ENCODE data around the gene OBP2B.
"Not testable (repeated sequence)": the region's sequence is repeated elsewhere in the genome, so short reads cannot be mapped to it uniquely, and the experiment has no call there.

OBP2B gene

GRCh38 chr9:133238272-133238850 lies 29.3 kb upstream of the OBP2B start:
- peak; percentile 26 for DNase-seq (ENCODE audit: low spot score)

DNA sequence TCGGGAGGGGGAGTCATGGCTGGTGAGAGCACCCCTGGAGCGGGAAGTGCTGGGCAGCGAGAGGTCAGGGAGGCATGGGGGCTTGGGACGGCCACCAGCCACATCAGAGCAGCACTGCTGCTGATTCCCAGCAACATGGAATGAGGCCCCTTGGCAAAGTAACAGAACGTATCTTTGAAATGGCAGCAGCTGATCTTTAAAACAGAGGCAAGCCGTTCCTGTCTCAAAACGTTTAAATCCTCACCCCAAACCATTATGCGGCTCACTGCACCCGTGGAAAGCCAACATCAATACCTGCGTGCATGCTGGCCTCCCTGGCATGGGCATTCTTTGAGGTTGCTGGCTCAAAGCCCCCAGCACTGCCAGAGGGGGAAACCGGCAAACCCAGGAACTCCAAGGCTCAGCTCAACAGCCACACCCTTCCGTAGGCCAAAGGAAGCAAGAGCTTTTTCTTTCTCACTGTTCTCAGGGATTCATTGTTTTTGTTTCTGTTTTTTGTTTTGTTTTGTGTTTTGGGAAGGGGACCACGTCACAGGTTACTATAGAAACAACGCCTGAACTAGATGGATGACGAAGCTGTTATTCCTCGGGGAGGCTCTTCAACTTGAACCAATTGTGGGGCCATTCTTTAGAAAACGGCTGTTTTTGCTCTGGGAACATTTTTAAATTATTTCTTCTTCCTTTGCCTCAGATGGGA lies 28.1 kb upstream of the OBP2B start:
- peak; percentile 57 for DNase-seq (ENCODE audit: low spot score)

- not testable (repeated sequence) for DNase-seq (ENCODE audit: low spot score)
Measured at GRCh38 chr9:133236291-133237034, 27.4 kb upstream of the OBP2B start.

DNA sequence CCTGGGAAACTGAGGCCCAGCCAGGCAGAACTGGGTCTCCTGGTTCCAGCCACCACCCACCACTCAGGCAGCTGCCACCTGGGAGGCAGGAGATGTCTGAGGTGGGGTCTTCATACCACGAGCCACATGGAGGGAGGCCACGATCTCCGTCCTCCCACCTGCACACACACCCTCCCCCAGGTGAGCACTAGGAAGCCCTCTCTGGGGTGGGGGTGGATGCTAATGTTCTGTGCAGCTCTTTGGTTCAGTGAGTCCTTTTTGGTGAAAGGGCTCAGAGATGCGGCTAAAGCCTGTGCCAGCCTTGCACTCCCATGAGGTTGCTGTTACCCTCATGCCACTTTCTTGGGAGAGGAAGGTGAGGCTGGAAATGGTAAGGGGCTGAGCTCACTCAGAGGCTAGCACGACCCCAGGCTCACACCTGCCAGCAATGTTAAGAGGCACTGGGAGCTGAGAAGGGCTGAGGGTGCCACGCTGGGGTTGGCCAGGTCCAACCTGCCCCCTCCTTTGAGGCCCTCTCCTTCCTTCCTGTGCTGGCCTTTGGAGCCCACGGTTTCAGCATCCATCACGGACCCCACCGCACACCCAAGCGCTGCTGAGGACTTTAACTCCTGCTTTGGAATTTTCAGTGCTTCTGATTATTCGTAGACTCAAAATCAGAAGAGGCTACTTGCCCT lies 26.6 kb upstream of the OBP2B start:
- no peak for DNase-seq (ENCODE audit: low spot score)

GRCh38 chr9:133234577-133235322 lies 25.7 kb upstream of the OBP2B start:
- no peak for DNase-seq (ENCODE audit: low spot score)

DNA sequence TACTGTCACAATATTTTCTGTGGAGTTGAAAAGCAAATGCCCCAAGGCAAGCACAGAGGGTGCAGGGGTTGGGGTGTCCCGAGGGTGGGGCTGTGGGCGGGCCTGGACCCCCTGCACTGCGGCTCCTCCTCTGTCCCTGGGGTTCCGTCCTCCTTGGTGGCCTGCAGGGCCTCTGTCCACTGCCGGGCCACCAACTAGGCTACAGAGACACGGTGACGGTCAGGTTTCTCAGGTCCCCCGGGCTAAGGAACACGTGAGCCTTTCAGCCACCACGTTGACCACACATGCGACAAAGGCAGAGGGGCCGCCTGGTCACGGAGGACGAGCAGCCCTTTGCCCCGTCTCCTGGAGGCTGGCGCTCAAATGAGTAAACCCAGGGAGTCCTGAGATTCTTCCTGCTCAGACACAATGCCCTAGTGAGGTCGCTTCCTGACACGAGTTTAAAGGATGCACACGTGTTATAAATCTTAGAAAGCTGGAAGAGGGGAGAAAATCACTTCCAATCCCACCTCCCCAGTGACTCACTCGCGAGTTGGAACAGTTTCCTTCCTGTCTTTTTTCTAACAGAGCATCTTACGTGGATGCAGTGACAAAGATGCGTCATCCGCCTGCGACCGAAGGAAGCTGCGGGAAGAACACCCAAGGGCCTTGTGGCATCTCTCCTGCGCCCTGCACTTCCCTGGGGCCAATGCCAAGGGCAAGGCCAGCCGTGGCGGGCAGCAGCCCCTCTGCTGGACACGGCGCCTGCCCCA lies 24.8 kb upstream of the OBP2B start:
- no peak for DNase-seq (ENCODE audit: low spot score)

GRCh38 chr9:133231934-133232568 lies 23.0 kb upstream of the OBP2B start:
- not testable (repeated sequence) for DNase-seq (ENCODE audit: low spot score)

DNA sequence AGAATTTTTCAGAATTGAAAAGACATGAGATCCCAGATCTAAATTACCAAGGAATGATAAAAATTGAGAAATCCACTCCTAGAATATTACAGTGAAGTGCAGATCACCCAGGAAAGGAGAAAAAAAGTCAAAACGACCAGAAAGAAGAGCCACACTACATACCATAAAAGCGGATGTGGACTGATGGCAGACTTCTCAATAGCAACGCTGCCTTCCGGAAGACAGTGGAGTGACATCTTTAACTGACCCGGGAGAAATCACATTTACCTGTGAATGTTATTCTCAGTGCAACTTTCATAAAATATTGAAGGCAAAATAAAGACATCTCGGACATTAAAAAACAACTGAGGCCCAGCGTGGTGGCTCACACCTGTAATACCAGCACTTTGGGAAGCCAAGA lies 21.5 kb upstream of the OBP2B start:
- DNase-seq (ENCODE audit: low spot score) = not testable (repeated sequence)

DNA sequence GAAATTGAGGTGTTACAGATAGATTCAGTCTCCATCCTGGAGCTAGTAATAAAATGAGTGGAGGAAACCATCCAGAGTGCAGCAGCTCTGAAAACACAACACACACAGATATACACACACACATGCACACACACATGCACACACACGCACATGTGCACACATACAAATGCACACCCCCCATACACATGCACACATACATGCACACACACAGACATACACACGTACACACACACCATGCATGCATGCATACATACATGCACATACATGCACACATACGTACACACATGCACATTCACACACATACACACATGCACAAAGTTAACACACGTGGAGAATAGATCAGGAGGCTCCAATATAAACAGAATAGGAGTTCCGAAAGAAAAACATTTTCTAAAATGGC lies 21.0 kb upstream of the OBP2B start:
- no peak for DNase-seq (ENCODE audit: low spot score)

- DNase-seq (ENCODE audit: low spot score) = not testable (repeated sequence)
Measured at GRCh38 chr9:133228474-133229193, 19.6 kb upstream of the OBP2B start.

- DNase-seq (ENCODE audit: low spot score) = not testable (repeated sequence)
Measured at GRCh38 chr9:133227996-133228395, 18.9 kb upstream of the OBP2B start.

DNA sequence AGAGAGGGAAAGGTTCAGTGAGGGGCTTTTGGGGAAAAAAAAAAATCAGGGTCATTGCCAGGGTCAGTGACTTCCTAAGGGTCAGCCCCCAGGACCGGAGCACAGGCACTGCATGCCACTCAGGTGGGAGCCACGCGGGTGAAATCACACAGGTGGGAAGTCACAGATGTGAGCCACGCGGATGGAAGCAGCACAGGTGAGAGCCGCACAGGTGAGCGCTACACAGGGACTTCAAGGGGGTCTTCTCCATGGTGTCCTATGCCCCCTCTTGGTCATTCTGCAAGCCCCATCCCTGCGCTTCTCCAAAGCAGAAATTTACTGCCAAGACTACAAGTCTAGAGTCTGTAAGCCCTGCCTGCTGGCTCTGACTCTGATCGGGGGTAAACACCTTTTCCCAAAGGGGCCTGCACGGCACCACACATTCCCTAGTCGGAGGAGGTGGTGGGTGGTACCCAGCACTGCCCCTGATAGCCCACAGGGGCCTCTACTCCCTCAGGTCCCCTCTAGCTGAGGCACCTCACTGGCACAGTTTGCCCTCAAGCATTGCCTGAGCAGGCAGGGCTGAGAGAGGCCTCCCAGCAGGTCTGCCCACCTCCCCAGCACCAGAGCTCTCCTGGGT lies 18.3 kb upstream of the OBP2B start:
- DNase-seq (ENCODE audit: low spot score) = no peak

DNA sequence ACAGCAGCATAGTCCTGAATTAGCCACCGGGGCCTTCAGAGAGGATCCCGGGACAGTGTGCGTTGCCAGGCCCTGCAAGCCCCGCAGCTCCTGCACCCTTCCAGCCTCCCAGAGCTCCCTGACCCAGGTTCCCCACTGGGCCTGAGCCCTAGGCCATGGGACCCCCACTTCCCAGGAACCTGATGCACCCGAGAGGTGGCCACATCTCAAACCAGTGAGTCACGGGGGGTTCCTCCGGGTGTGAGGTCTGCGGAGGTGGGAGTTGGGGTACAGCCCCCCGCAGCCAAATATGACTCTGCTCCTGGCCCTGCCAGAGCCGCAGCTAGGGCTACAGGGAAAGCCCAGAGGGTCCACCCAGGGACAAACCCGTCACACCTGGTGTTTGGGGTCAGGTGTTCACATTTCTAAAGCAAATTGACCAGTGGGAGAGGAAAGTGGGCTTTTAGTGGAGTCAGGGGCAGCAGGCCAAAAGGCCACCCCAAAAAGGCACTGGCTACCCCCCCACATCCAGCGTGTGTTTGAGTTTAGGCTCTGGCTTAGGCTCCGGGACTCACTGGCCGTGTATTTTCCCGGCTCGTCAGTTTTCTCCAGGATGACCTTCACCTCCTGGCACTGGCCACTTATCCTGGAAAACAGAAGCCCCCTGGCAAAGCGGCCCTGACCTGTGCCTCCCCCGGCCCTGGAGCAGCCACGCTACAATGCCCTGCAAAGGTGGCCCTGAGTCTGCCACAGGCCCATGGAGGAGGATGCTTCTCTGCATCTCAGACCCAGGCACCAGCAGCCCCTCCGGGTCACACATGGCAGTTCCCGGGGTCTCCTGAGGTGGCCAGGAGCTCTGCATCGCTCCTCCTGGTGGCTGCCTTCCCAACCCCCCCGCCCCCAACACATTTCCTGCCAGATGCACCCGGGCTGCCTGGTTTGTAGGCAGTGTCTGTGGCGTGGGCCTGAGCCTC lies 17.4 kb upstream of the OBP2B start:
- no peak for DNase-seq (ENCODE audit: low spot score)

- DNase-seq (ENCODE audit: low spot score) = no peak
Measured at GRCh38 chr9:133225171-133226011, 16.3 kb upstream of the OBP2B start.

DNA sequence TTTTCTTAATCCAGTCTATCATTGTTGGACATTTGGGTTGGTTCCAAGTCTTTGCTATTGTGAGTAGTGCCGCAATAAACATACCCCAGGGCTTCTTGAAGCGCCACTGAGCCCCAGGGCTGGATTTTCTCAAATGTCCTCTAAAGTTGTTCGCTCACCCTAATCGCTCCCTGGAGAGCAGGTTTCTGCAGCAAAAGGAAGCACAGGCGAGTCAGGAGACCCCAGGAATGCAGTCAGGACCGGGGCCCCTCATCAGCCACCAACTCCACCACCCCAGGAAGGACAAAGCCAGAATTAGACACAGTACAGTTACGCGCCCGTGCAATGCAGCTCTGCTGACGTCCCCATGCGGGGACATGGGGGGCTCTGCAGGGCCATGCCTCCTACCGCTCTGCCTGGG lies 15.7 kb upstream of the OBP2B start:
- no peak for DNase-seq (ENCODE audit: low spot score)

- DNase-seq (ENCODE audit: low spot score) = not testable (repeated sequence)
Measured at GRCh38 chr9:133223159-133223756, 14.2 kb upstream of the OBP2B start.

GRCh38 chr9:133221994-133222393 lies 12.9 kb upstream of the OBP2B start:
- not testable (repeated sequence) for DNase-seq (ENCODE audit: low spot score)

Measured in hepatic stellate cell (primary cell).